Activated CD8-positive, alpha-beta memory T cell treated with anti-CD3 and anti-CD28 coated beads, Interleukin-2, amount 10 ng/mL, durations not matched to agents 7 days and 5 days (primary cell): ENCODE measurements around the gene ESPL1. TPM values are rescaled to one million over a fixed set of nuclear protein-coding genes. Genes with fewer than 3 reads are reported as not detected.

Experiments used
- ATAC-seq: fragments of 150-1000 bp; cut with Tn5 transposase; one replicate; pipeline ENCODE4 v1.10.0; 2021; ENCODE audit warnings: moderate library complexity
- CTCF ChIA-PET: fragments of 350-600 bp; sonication (Branson Sonifier 250); formaldehyde crosslinking; loops from one replicate; lab custom pipeline; 2021; ENCODE audit warnings: antibody characterized with exemption; lab: Charles Lee
- DNase-seq: peaks from one replicate; pipeline ENCODE4 v3.0.0-alpha.2; 2020
- H3K27ac Mint-ChIP-seq: one replicate; pipeline ENCODE4 v1.8.0; 2021; ENCODE audit warnings: mild to moderate bottlenecking, mixed read lengths
- H3K27me3 Mint-ChIP-seq: one replicate; pipeline ENCODE4 v1.8.0; 2021; ENCODE audit warnings: mixed read lengths
- H3K36me3 Mint-ChIP-seq: one replicate; pipeline ENCODE4 v1.8.0; 2021; ENCODE audit warnings: mild to moderate bottlenecking, mixed read lengths
- H3K4me1 Mint-ChIP-seq: one replicate; pipeline ENCODE4 v1.8.0; 2021; ENCODE audit warnings: mixed read lengths
- H3K4me3 Mint-ChIP-seq: one replicate; pipeline ENCODE4 v1.8.0; 2021; ENCODE audit warnings: mild to moderate bottlenecking, moderate library complexity, mixed read lengths
- H3K9me3 Mint-ChIP-seq: one replicate; pipeline ENCODE4 v1.8.0; 2022; ENCODE audit warnings: low read depth, mixed read lengths
- total RNA-seq, 2 experiments: library from RNA; stranded (reverse); gene quantifications; one replicate each; pipeline ENCODE4 v1.2.3, GENCODE V29; 2021

Gene ESPL1
- 100 to 1,000 TPM in 1 of 2 experiments, 10 to 100 TPM in 1; 99.0 to 137 TPM for total RNA-seq

- DNase-seq: peak; percentile 92
- ATAC-seq: peak; percentile 96
- Mint-ChIP-seq H3K27ac (peak within 1 kb of the TSS; percentile 95), H3K4me3 (peak within 1 kb of the TSS; percentile 100), H3K36me3 (peaks cover 39% of the 10 kb centered on the region), H3K4me1 (peaks cover 46% of the 10 kb centered on the region), H3K9me3 (no peaks in the 10 kb centered on the region), H3K27me3 (no peaks in the 10 kb centered on the region)
- CTCF ChIA-PET: interaction anchor here (0.6 to 12.0 kb wide), 42 partner anchors 9 to 241 kb away, joined by 3 to 248 read pairs (median 4); partner anchors contain the start of genes AAAS, CSAD, ITGB7 and MYG1
These were observed at the start of gene ESPL1 for GRCh38 chr12:53267999-53268629. Gene ESPL1, plus strand, starts transcription at chr12:53268299. Its CDS starts 468 bp downstream, at chr12:53268767.

- ATAC-seq (no peak), DNase-seq (no peak)
- Mint-ChIP-seq H3K27ac (peak overlapping the region; percentile 88), H3K4me3 (peak overlapping the region; percentile 86), H3K36me3 (peaks cover 4% of the 10 kb centered on the region), H3K27me3 (no peaks in the 10 kb centered on the region), H3K4me1 (peaks cover 64% of the 10 kb centered on the region), H3K9me3 (no peaks in the 10 kb centered on the region)
- CTCF ChIA-PET: interaction anchor here (0.8 to 19.8 kb wide), 11 partner anchors 10 to 127 kb away, joined by 3 to 294 read pairs (median 9); partner anchors contain the start of genes AAAS, CSAD, ESPL1 and ITGB7
These were observed 49.4 kb upstream of the ESPL1 start for GRCh38 chr12:53218551-53219291.

GRCh38 chr12:53219292-53219955, 48.7 kb upstream of the ESPL1 start:
- peak overlapping the region; percentile 88 for H3K27ac Mint-ChIP-seq
- H3K4me3 Mint-ChIP-seq: peak overlapping the region; percentile 86
- ATAC-seq (peak; percentile 8), DNase-seq (peak; percentile 78)
- H3K36me3 Mint-ChIP-seq: peaks cover 2% of the 10 kb centered on the region
- peaks cover 71% of the 10 kb centered on the region for H3K4me1 Mint-ChIP-seq
- no peaks in the 10 kb centered on the region for H3K9me3 Mint-ChIP-seq
- H3K27me3 Mint-ChIP-seq: no peaks in the 10 kb centered on the region
- CTCF ChIA-PET: interaction anchor here (0.6 to 19.8 kb wide), 17 partner anchors 9 to 153 kb away, joined by 3 to 294 read pairs (median 4); partner anchors contain the start of genes AAAS, CSAD, ESPL1 and ITGB7

DNA sequence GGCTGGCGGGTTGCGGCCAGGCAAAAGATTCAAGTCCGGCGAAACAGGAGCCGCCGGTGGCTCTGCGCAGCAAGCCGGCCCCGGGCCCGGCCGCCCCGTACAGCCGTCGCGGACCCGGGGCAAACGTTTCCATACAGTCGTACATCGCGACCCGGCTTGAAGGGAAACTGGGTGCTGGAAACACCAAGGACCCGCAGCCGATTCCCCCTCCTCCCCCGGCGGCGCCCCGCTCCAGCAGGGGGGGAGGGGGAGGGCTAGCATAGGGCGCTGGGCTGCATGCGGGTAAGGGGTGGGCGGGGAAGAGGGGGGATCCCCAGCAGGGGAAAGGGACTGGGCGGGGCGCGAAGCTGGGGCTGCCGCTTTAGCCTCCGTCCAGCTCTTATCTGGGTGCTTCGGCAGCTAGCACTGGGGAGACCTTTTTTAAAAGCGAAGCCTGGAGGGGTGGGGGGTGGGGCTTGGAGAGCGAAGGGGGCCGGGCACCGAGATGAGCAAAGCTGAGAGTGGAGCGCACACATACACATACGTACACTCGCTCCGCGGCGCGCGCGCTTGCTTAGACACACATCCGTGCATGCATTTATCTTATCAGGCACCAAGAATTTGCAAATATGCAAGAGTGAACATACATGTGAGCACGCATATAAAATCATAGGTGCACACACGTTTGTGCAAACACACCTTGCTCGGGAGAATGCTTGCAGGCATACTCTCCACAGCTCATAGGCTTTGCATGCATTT, 48.0 kb upstream of the ESPL1 start:
- Mint-ChIP-seq H3K4me3 (peak overlapping the region; percentile 89), H3K27me3 (no peaks in the 10 kb centered on the region), H3K9me3 (no peaks in the 10 kb centered on the region), H3K27ac (peak overlapping the region; percentile 98), H3K36me3 (no peaks in the 10 kb centered on the region), H3K4me1 (peaks cover 75% of the 10 kb centered on the region)
- DNase-seq (peak; percentile 93), ATAC-seq (peak; percentile 59)
- CTCF ChIA-PET: interaction anchor here (0.6 to 19.8 kb wide), 17 partner anchors 9 to 154 kb away, joined by 3 to 294 read pairs (median 4); partner anchors contain the start of genes AAAS, CSAD, ESPL1 and ITGB7

DNA sequence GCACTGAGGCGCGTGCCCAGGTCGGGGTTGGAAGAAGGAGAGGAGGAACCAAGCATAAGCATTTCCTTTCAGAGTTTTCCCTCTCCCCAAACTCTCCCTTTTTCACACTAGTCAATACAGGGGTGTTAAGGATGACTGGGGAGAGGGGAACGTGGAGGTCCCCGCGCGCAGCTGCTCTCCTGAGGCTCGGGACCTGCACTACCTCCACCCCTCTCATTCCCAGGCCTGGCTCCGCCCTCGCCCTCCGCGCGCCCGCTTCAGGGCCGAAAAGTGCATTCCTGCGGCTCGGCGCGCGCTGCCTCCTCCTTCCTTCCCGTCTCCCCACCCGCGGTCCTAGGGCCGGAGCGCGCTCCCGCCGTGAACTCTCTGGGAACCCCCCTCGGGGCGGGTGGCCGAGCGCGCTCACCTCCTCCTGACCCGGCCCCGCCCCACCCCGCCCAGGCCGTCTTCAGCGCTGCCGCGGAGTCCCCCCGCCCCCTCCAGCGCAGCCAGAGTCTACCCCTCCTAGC, 47.4 kb upstream of the ESPL1 start:
- Mint-ChIP-seq H3K4me3 (peak overlapping the region; percentile 89), H3K9me3 (no peaks in the 10 kb centered on the region), H3K4me1 (peaks cover 73% of the 10 kb centered on the region), H3K27me3 (no peaks in the 10 kb centered on the region), H3K36me3 (no peaks in the 10 kb centered on the region), H3K27ac (peak overlapping the region; percentile 98)
- ATAC-seq (peak; percentile 71), DNase-seq (peak; percentile 92)
- CTCF ChIA-PET: interaction anchor here (0.6 to 19.8 kb wide), 12 partner anchors 13 to 103 kb away, joined by 3 to 294 read pairs (median 9); partner anchors contain the start of genes AAAS, CSAD, ESPL1 and ITGB7

- DNase-seq (peak; percentile 75), ATAC-seq (peak; percentile 31)
- peak overlapping the region; percentile 98 for H3K27ac Mint-ChIP-seq
- no peaks in the 10 kb centered on the region for H3K27me3 Mint-ChIP-seq
- CTCF ChIA-PET: interaction anchor here (0.6 to 19.8 kb wide), 7 partner anchors 14 to 99 kb away, joined by 3 to 294 read pairs (median 9); partner anchors contain the start of genes ESPL1 and ITGB7
- H3K4me1 Mint-ChIP-seq: peaks cover 66% of the 10 kb centered on the region
- no peaks in the 10 kb centered on the region for H3K36me3 Mint-ChIP-seq
- H3K4me3 Mint-ChIP-seq: peak overlapping the region; percentile 89
- no peaks in the 10 kb centered on the region for H3K9me3 Mint-ChIP-seq
These were observed 46.7 kb upstream of the ESPL1 start for GRCh38 chr12:53221203-53222080.

- DNase-seq (no peak), ATAC-seq (no peak)
- Mint-ChIP-seq H3K9me3 (no peaks in the 10 kb centered on the region), H3K36me3 (no peaks in the 10 kb centered on the region), H3K27me3 (no peaks in the 10 kb centered on the region), H3K4me1 (peaks cover 60% of the 10 kb centered on the region), H3K4me3 (peak overlapping the region; percentile 72), H3K27ac (peak overlapping the region; percentile 95)
- CTCF ChIA-PET: interaction anchor here (16.0 to 19.8 kb wide), 2 partner anchors 15 to 34 kb away, joined by 164 to 294 read pairs; partner anchors contain the start of gene ITGB7
These were observed 45.9 kb upstream of the ESPL1 start for GRCh38 chr12:53222170-53222721.

- ATAC-seq: no peak
- Mint-ChIP-seq H3K9me3 (no peaks in the 10 kb centered on the region), H3K27ac (peak overlapping the region; percentile 95), H3K27me3 (no peaks in the 10 kb centered on the region), H3K4me3 (no peak overlapping the region), H3K36me3 (no peaks in the 10 kb centered on the region), H3K4me1 (peaks cover 55% of the 10 kb centered on the region)
- DNase-seq: no peak
- CTCF ChIA-PET: interaction anchor here (1.0 to 19.8 kb wide), 4 partner anchors 15 to 63 kb away, joined by 3 to 294 read pairs (median 84); partner anchors contain the start of genes ESPL1 and ITGB7
These were observed 45.3 kb upstream of the ESPL1 start for GRCh38 chr12:53222806-53223261.

DNA sequence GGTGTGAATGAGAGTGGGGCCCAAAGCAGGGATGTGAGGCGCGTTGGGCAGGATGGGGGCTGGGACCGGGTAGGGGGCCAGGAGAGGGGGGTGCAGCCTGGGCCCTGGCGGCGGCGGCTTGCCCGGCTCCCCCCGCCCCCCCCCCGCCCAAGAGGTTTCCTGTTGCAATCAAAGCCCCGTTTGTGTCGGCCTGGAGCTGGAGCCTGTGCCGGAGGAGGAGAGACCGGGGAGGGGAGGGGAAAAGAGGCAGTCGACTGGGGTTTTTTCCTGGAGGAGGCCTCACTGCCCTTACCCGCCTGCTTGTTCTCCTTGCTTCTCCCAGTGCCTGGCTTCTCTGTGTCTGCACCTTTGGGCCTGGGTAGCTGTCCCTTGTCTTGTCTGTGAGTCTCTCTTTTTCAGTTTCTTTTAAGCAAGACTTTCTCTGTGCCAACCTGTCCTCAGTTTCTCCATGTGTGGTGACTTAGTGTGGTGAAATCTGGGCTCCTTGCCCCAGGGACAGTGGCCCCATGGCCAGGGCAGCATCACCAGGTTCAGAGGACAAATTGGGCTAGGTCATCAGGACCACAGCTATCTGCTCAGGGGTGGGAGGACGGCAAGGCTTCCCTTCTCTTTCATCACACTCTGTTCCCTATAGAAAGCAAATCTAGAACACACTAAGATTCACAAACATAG, 44.6 kb upstream of the ESPL1 start:
- peak overlapping the region; percentile 95 for H3K27ac Mint-ChIP-seq
- CTCF ChIA-PET: interaction anchor here (1.0 to 19.8 kb wide), 4 partner anchors 16 to 64 kb away, joined by 3 to 294 read pairs (median 84); partner anchors contain the start of genes ESPL1 and ITGB7
- no peak for DNase-seq
- ATAC-seq: no peak
- no peaks in the 10 kb centered on the region for H3K36me3 Mint-ChIP-seq
- peaks cover 48% of the 10 kb centered on the region for H3K4me1 Mint-ChIP-seq
- H3K27me3 Mint-ChIP-seq: no peaks in the 10 kb centered on the region
- peak overlapping the region; percentile 43 for H3K4me3 Mint-ChIP-seq
- H3K9me3 Mint-ChIP-seq: no peaks in the 10 kb centered on the region

DNA sequence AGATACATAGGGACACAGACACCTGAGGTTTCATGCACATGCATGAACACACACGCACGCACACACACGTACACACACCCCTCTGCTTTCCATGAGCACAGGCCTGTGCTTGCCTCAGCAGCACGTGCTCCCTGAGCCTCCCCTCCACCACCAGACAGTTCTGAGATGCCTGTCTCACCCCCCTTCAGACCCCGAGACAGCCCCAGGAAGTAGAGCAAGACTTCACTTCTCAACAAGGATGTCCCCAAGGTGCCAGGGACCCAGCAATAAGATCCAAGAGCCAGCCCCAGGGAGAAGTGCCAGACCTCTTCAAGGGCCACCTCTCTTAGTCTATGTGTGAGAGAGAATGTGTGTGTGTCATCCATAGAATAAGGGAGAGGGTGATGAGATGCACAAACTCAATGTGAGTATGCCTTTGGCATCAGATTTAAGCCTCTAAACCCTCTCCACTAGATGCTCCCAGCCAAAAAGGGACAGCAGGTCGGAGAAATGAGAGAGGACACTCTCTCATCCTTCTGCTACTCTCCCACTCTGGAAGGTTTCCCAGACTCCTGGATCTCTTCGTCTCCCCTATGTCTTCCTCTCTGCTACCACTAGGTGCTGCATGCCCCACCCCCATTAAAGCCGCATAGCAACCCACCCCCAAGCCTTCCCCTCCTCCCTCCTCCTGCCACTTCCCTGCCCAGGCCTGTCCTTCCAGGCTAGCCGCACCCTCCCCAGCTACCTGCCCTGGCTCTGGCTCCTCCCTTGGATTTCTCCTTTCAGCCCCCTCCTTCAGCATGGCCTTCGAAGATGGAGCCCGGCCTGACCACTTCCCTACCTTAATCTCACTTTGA, 43.8 kb upstream of the ESPL1 start:
- Mint-ChIP-seq H3K27me3 (no peaks in the 10 kb centered on the region), H3K4me3 (peak overlapping the region; percentile 43), H3K9me3 (no peaks in the 10 kb centered on the region), H3K4me1 (peaks cover 43% of the 10 kb centered on the region), H3K27ac (peak overlapping the region; percentile 78), H3K36me3 (no peaks in the 10 kb centered on the region)
- no peak for DNase-seq
- ATAC-seq: no peak
- CTCF ChIA-PET: interaction anchor here (1.1 to 19.8 kb wide), 5 partner anchors 17 to 44 kb away, joined by 3 to 294 read pairs (median 4); partner anchors contain the start of genes ESPL1 and ITGB7
